Measurements from ENCODE around the gene TNIP2.
A peak's percentile ranks its signal among the peaks of the same experiment; 100 is the strongest.
"Not testable (repeated sequence)": the region's sequence is repeated elsewhere in the genome, so short reads cannot be mapped to it uniquely, and the experiment has no call there.

- TF ChIP-seq POLR2AphosphoS5 (IDR thresholded peaks at IDR 0.05; ENCODE audit: low read depth, low read length); CTCF (IDR thresholded peaks at IDR 0.05 in 2 of 3, conservative IDR thresholded peaks at IDR 0.05 in 1 of 3; ENCODE audit: borderline replicate concordance in 1 of 3, insufficient read depth in 1 of 3, low read depth in 2 of 3, low read length in 2 of 3); EZH2 (IDR thresholded peaks at IDR 0.05): not testable (repeated sequence)
- TF ChIP-seq POLR2A (IDR thresholded peaks at IDR 0.05; ENCODE audit: borderline replicate concordance, extremely low read depth, insufficient read depth, insufficient read length) = peak; percentile 34
These were observed 6.6 kb upstream of the TNIP2 start for GRCh38 chr4:2762486-2763370.

All from HCT116 (cell line).